PFSK-1 (cell line): ENCODE data around the gene OGFOD3.

Experiments
- REST ChIP-seq, 2 experiments: IDR thresholded peaks; 2 replicates each; pipeline versions ENCODE4 v1.6.1 to v1.8.0; 2011 to 2012; ENCODE audit warnings: low read depth in 2 of 2, low read length in 2 of 2, control low read depth in 1 of 2, inconsistent platforms in 1 of 2, mild to moderate bottlenecking in 1 of 2, moderate library complexity in 1 of 2; ENCODE audit not compliant: insufficient read depth in 1 of 2
- TAF1 ChIP-seq: IDR thresholded peaks from 2 replicates; pipeline ENCODE4 v1.6.1; 2012; ENCODE audit warnings: low read length, control low read depth, borderline replicate concordance; ENCODE audit not compliant: insufficient read depth

GRCh38 chr17:82443465-82444283 is 25.3 kb upstream of the OGFOD3 start:
- TF ChIP-seq TAF1: no peak
- TF ChIP-seq REST (IDR thresholded peaks at IDR 0.05; ENCODE audit: insufficient read depth in 1 of 2, low read depth in 2 of 2, low read length in 2 of 2): no peak
